Measurements from ENCODE around the gene PAFAH1B2. TPM values are rescaled to one million over a fixed set of nuclear protein-coding genes. Genes with fewer than 3 reads are reported as not detected.

The PAFAH1B2 gene
- total RNA-seq, 1 experiment from 2014 or later: 66.7 TPM

DNA sequence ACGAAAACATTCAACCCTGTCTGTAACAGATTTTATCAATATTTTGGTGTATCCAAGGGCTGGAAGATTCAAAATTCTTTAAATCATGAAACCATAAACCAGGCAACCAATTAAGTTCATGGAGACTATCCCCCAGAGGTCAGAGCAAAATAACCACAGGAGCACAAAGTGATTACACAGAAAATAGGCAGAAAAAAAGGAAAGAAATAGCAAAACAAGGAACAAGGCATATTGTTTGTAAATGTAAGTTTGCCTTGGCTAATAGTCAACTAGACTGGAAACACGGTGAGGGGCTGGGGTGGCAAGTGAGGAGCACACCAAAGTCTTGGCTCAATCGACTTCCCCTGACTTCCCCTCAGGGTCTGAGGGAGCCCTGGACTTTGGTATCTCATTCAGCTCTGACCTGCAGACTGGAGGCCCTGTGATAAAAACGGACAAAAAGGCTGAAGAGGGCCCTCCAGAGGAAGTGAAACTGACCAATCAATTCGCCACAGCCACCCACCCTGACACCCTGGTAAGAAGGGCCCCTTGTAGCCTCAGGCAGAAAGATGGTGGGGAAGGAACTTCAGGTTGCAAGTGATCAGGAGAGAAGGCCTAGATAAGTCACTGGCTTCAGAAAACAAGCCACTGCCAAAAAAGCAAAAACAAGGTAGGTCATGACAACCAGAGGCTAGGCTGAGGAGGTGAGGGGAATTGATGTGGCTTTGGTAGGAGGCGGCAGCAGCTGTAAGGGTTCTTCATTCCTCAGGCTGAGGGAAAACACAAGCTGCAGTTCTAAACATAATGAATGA lies 47.7 kb upstream of the PAFAH1B2 start:
- Mint-ChIP-seq H3K9me3 (ENCODE audit: low read depth, unreplicated experiment) (peaks cover 5% of the 10 kb centered on the region), H3K27me3 (ENCODE audit: unreplicated experiment) (no peaks in the 10 kb centered on the region), H3K4me1 (ENCODE audit: low read depth, unreplicated experiment) (peaks cover 40% of the 10 kb centered on the region), H3K36me3 (ENCODE audit: insufficient read depth, unreplicated experiment) (peaks cover 24% of the 10 kb centered on the region), H3K27ac (ENCODE audit: unreplicated experiment) (no peak overlapping the region), H3K4me3 (ENCODE audit: low read depth, unreplicated experiment) (peak overlapping the region; percentile 88)
- DNase-seq: no peak
- TF ChIP-seq, protein P1, sequence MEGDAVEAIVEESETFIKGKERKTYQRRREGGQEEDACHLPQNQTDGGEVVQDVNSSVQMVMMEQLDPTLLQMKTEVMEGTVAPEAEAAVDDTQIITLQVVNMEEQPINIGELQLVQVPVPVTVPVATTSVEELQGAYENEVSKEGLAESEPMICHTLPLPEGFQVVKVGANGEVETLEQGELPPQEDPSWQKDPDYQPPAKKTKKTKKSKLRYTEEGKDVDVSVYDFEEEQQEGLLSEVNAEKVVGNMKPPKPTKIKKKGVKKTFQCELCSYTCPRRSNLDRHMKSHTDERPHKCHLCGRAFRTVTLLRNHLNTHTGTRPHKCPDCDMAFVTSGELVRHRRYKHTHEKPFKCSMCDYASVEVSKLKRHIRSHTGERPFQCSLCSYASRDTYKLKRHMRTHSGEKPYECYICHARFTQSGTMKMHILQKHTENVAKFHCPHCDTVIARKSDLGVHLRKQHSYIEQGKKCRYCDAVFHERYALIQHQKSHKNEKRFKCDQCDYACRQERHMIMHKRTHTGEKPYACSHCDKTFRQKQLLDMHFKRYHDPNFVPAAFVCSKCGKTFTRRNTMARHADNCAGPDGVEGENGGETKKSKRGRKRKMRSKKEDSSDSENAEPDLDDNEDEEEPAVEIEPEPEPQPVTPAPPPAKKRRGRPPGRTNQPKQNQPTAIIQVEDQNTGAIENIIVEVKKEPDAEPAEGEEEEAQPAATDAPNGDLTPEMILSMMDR (IDR thresholded peaks at IDR 0.05; ENCODE audit: unreplicated experiment): no peak
- TSS peak; percentile 35 for BruUV-seq (replicated peaks)
- intact Hi-C loops (cut with micrococcal nuclease; ENCODE audit: unreplicated experiment): loop anchor here (10.0 kb wide), 1 partner anchor 152 kb away; no protein-coding TSS in a partner anchor
- CTCF ChIA-PET: no interaction called here

- no peak for DNase-seq
- CTCF ChIA-PET: no interaction called here
- TF ChIP-seq, protein P1 (IDR thresholded peaks at IDR 0.05; ENCODE audit: unreplicated experiment): no peak
- BruUV-seq (replicated peaks): no TSS peak
- H3K27ac Mint-ChIP-seq (ENCODE audit: unreplicated experiment): peak overlapping the region; percentile 99
- peak overlapping the region; percentile 88 for H3K4me3 Mint-ChIP-seq (ENCODE audit: low read depth, unreplicated experiment)
- H3K27me3 Mint-ChIP-seq (ENCODE audit: unreplicated experiment): no peaks in the 10 kb centered on the region
- H3K9me3 Mint-ChIP-seq (ENCODE audit: low read depth, unreplicated experiment): peaks cover 5% of the 10 kb centered on the region
- intact Hi-C loops (cut with micrococcal nuclease; ENCODE audit: unreplicated experiment): loop anchor here (10.0 kb wide), 1 partner anchor 152 kb away; no protein-coding TSS in a partner anchor
- peaks cover 24% of the 10 kb centered on the region for H3K36me3 Mint-ChIP-seq (ENCODE audit: insufficient read depth, unreplicated experiment)
- H3K4me1 Mint-ChIP-seq (ENCODE audit: low read depth, unreplicated experiment): peaks cover 38% of the 10 kb centered on the region
Observed at GRCh38 chr11:117097014-117097388, 47.1 kb upstream of the PAFAH1B2 start.

DNA sequence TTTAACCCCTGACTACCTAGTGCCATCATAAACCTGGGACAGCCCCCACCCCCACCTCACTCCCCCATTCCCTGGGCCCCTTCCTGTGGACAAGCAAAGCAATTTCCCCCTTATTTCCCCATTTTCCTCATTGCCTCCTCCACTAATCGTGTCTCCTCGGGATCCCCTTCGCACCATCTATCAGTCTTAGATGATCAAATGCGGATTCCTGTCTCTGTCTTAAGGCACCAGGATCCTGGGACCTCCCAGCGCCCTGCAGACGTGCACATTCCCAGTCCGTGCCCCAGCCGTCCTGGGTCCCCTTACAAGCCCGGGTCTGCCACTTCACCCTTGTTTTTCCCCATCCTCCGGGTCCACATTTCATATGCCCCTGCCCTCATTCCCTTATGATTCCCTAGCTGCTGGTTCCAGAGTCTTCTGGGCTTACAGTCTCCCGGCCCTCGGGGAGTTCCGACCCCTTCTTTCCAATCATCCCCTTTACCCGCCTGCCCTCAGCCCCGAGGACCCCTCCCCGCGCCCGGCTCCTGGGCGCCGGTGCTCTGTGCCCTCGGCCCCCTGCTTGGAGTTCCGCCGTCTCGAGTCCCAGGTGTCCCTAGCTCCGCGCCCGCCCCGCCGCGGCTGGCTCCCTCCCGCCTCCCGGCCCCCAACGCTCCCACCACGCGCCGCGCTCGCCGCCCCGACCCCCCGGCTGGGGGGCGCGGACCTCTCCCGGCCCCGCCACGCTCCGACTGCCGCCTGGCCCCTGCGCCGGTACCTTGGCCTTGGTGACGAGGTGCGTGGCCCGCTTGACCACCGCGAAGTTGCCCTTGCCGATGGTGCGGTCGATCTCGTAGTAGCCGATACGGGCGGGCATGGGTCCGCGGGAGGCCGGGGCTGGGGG lies 46.5 kb upstream of the PAFAH1B2 start:
- H3K36me3 Mint-ChIP-seq (ENCODE audit: insufficient read depth, unreplicated experiment): peaks cover 24% of the 10 kb centered on the region
- DNase-seq: peak; percentile 18
- no peaks in the 10 kb centered on the region for H3K27me3 Mint-ChIP-seq (ENCODE audit: unreplicated experiment)
- BruUV-seq (replicated peaks): no TSS peak
- H3K4me3 Mint-ChIP-seq (ENCODE audit: low read depth, unreplicated experiment): peak overlapping the region; percentile 88
- no peaks in the 10 kb centered on the region for H3K9me3 Mint-ChIP-seq (ENCODE audit: low read depth, unreplicated experiment)
- intact Hi-C loops (cut with micrococcal nuclease; ENCODE audit: unreplicated experiment): loop anchor here (10.0 kb wide), 1 partner anchor 153 kb away; no protein-coding TSS in a partner anchor
- peaks cover 32% of the 10 kb centered on the region for H3K4me1 Mint-ChIP-seq (ENCODE audit: low read depth, unreplicated experiment)
- CTCF ChIA-PET: interaction anchor here (0.7 to 1.0 kb wide), 2 partner anchors 18 to 218 kb away, joined by 3 to 4 read pairs; no protein-coding TSS in a partner anchor
- H3K27ac Mint-ChIP-seq (ENCODE audit: unreplicated experiment): peak overlapping the region; percentile 99
- TF ChIP-seq, protein P1 (IDR thresholded peaks at IDR 0.05; ENCODE audit: unreplicated experiment): no peak

All from Calu3 (cell line).